ENCODE results near the gene MUC5B. TPM values are rescaled to one million over a fixed set of nuclear protein-coding genes. Genes with fewer than 3 reads are reported as not detected.
"Not testable (repeated sequence)": the region's sequence is repeated elsewhere in the genome, so short reads cannot be mapped to it uniquely, and the experiment has no call there.

Gene MUC5B
- total RNA-seq, 2 experiments from 2014 or later, result not detected

- TF ChIP-seq CTCF (IDR thresholded peaks at IDR 0.05), result no peak
- peaks cover 25% of the 10 kb centered on the region for H3K9me3 Mint-ChIP-seq
- CTCF ChIA-PET, result interaction anchor here (2.4 kb wide), 1 partner anchor 9 kb away, joined by 7 read pairs; no protein-coding TSS in a partner anchor
These were observed 11.0 kb upstream of the MUC5B start for GRCh38 chr11:1211838-1212237.

GRCh38 chr11:1215826-1216225, 7.0 kb upstream of the MUC5B start:
- intact Hi-C loops (cut with micrococcal nuclease); ATAC-seq; CTCF ChIA-PET; H3K36me3 Mint-ChIP-seq (ENCODE audit: low read depth); H3K27me3 Mint-ChIP-seq; H3K4me1 Mint-ChIP-seq (ENCODE audit: low read depth); POLR2A ChIA-PET; H3K27ac Mint-ChIP-seq; H3K4me3 Mint-ChIP-seq; DNase-seq: not testable (repeated sequence)
- peaks cover 20% of the 10 kb centered on the region for H3K9me3 Mint-ChIP-seq

More at GRCh38 chr11:1211838-1212237, 11.0 kb upstream of the MUC5B start:
- no peak for ATAC-seq
- Mint-ChIP-seq H3K4me1 (ENCODE audit: low read depth) (no peaks in the 10 kb centered on the region), H3K36me3 (ENCODE audit: low read depth) (no peaks in the 10 kb centered on the region), H3K27me3 (peaks cover 7% of the 10 kb centered on the region), H3K4me3 (no peak overlapping the region), H3K27ac (no peak overlapping the region)
- intact Hi-C loops (cut with micrococcal nuclease), result no loop called here
- POLR2A ChIA-PET, result no interaction called here
- no peak for DNase-seq

GRCh38 chr11:1217151-1217550, 5.7 kb upstream of the MUC5B start:
- TF ChIP-seq CTCF (IDR thresholded peaks at IDR 0.05), result no peak
- ChIA-PET CTCF (no interaction called here), POLR2A (no interaction called here)
- DNase-seq (no peak), ATAC-seq (no peak)
- Mint-ChIP-seq H3K4me3 (no peak overlapping the region), H3K27ac (no peak overlapping the region), H3K9me3 (peaks cover 9% of the 10 kb centered on the region), H3K36me3 (ENCODE audit: low read depth) (no peaks in the 10 kb centered on the region), H3K27me3 (peaks cover 5% of the 10 kb centered on the region), H3K4me1 (ENCODE audit: low read depth) (no peaks in the 10 kb centered on the region)
- intact Hi-C loops (cut with micrococcal nuclease), result no loop called here

DNA sequence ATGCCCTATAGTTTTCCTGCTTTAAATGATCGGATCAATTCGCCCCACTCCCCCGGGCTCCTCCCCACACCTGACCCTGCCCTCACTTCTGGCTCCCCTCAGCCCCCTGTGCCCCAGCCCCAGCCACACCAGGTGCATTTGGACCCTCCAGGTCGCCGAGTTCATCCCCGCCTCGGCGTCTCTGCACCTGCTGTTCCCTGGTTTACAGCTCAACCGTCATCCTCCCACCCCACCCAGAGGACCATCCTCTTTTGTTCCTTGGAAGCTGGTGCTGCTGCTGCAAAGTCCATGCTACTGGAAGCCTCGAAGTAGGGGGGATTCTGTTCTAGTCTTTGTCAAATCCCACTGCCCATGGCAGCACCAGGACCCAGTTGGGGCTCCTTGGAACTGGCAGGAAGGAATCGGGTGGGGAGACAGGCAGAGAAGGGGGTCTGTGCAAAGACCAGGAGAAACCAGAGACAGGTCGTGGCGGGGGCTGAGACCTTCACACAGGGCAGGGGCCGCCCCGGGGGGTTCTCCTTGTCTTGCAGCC, 4.5 kb upstream of the MUC5B start:
- no peak for TF ChIP-seq CTCF (IDR thresholded peaks at IDR 0.05)
- H3K36me3 Mint-ChIP-seq (ENCODE audit: low read depth), result no peaks in the 10 kb centered on the region
- DNase-seq (no peak), ATAC-seq (no peak)
- CTCF ChIA-PET, result no interaction called here
- no peak overlapping the region for H3K27ac Mint-ChIP-seq
- H3K27me3 Mint-ChIP-seq, result peaks cover 5% of the 10 kb centered on the region
- intact Hi-C loops (cut with micrococcal nuclease), result no loop called here
- POLR2A ChIA-PET, result no interaction called here
- H3K4me3 Mint-ChIP-seq, result no peak overlapping the region
- no peaks in the 10 kb centered on the region for H3K4me1 Mint-ChIP-seq (ENCODE audit: low read depth)
- H3K9me3 Mint-ChIP-seq, result peaks cover 3% of the 10 kb centered on the region

DNA sequence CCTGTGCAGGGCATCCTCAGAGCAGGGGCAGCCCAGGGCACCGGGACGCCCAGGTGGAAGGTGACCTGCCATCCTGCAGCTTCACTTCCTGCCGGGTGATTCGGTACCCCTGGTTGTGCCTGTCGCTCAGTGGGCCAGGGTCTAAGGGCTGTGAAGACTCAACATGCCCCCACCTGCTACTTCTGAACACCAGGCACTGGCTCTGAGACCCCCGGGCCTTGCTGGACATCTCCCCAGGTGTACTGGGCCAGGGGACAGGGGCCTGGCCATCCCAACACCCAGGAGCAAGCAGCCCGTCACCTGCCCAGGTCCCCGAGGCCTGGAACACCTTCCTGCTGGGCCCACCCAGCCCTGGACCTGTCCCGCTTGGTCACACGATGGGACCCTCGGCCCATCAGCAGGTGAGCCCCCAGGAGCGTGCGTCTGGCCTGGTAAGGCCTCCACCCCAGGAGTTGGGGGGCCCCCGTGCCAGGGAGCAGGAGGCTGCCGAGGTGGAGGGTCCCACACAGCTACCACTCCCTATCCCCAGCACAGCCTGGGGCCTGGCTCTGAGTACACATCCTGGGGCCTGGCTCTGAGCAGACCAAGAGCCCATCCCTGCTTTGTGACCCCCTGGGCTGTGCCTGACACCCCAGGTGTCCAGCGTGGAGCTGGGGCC, 3.9 kb upstream of the MUC5B start:
- Mint-ChIP-seq H3K27me3 (peaks cover 5% of the 10 kb centered on the region), H3K4me3 (no peak overlapping the region), H3K4me1 (ENCODE audit: low read depth) (no peaks in the 10 kb centered on the region), H3K36me3 (ENCODE audit: low read depth) (no peaks in the 10 kb centered on the region), H3K27ac (no peak overlapping the region), H3K9me3 (peaks cover 3% of the 10 kb centered on the region)
- intact Hi-C loops (cut with micrococcal nuclease), result no loop called here
- ChIA-PET POLR2A (no interaction called here), CTCF (no interaction called here)
- TF ChIP-seq CTCF (IDR thresholded peaks at IDR 0.05), result no peak
- ATAC-seq (no peak), DNase-seq (no peak)
